ENCODE measurements around the gene EPHA3. TPM values are rescaled to one million over a fixed set of nuclear protein-coding genes. Genes with fewer than 3 reads are reported as not detected.

The EPHA3 gene
- total and polyA plus RNA-seq, 4 donors: 0.44 to 2.7 (median 1.2) TPM

- H3K27ac ChIP-seq (ENCODE audit: low read depth in 1 of 2, low read length in 2 of 2): no peak overlapping the region
- no peaks in the 10 kb centered on the region for H3K36me3 ChIP-seq (ENCODE audit: control insufficient read depth in 4 of 4, insufficient read depth in 3 of 4, low read depth in 1 of 4, low read length in 3 of 4)
- TF ChIP-seq TAF1 (conservative IDR thresholded peaks at IDR 0.05) (no peak), REST (IDR thresholded peaks at IDR 0.05) (no peak), RAD21 (IDR thresholded peaks at IDR 0.05) (no peak), ATF3 (IDR thresholded peaks at IDR 0.05) (no peak), SP1 (IDR thresholded peaks at IDR 0.05) (no peak), NR2F2 (IDR thresholded peaks at IDR 0.05) (no peak), HNF4G (IDR thresholded peaks at IDR 0.05) (no peak), YY1 (IDR thresholded peaks at IDR 0.05) (no peak), GABPA (IDR thresholded peaks at IDR 0.05 in 1 of 2, conservative IDR thresholded peaks at IDR 0.05 in 1 of 2) (no peak)
- TF ChIP-seq, protein P1, sequence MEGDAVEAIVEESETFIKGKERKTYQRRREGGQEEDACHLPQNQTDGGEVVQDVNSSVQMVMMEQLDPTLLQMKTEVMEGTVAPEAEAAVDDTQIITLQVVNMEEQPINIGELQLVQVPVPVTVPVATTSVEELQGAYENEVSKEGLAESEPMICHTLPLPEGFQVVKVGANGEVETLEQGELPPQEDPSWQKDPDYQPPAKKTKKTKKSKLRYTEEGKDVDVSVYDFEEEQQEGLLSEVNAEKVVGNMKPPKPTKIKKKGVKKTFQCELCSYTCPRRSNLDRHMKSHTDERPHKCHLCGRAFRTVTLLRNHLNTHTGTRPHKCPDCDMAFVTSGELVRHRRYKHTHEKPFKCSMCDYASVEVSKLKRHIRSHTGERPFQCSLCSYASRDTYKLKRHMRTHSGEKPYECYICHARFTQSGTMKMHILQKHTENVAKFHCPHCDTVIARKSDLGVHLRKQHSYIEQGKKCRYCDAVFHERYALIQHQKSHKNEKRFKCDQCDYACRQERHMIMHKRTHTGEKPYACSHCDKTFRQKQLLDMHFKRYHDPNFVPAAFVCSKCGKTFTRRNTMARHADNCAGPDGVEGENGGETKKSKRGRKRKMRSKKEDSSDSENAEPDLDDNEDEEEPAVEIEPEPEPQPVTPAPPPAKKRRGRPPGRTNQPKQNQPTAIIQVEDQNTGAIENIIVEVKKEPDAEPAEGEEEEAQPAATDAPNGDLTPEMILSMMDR (IDR thresholded peaks at IDR 0.05; ENCODE audit: low read depth, low read length, missing input control): no peak
- TF ChIP-seq, protein P2, sequence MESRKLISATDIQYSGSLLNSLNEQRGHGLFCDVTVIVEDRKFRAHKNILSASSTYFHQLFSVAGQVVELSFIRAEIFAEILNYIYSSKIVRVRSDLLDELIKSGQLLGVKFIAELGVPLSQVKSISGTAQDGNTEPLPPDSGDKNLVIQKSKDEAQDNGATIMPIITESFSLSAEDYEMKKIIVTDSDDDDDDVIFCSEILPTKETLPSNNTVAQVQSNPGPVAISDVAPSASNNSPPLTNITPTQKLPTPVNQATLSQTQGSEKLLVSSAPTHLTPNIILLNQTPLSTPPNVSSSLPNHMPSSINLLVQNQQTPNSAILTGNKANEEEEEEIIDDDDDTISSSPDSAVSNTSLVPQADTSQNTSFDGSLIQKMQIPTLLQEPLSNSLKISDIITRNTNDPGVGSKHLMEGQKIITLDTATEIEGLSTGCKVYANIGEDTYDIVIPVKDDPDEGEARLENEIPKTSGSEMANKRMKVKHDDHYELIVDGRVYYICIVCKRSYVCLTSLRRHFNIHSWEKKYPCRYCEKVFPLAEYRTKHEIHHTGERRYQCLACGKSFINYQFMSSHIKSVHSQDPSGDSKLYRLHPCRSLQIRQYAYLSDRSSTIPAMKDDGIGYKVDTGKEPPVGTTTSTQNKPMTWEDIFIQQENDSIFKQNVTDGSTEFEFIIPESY (IDR thresholded peaks at IDR 0.05): no peak
- no peak for DNase-seq (ENCODE audit: low spot score)
- H3K9me3 ChIP-seq (ENCODE audit: control insufficient read depth in 4 of 4, low read length in 3 of 4): no peaks in the 10 kb centered on the region
- peak overlapping the region in 1 of 3 donors; percentile 10 for H3K4me3 ChIP-seq (ENCODE audit: low read depth in 1 of 3, low read length in 3 of 3)
- H3K27me3 ChIP-seq (ENCODE audit: control insufficient read depth in 4 of 4, insufficient read depth in 4 of 4, low read length in 3 of 4): peaks cover 0 to 16% (median 6%) of the 10 kb centered on the region in 4 donors
- no peak overlapping the region for H3K9ac ChIP-seq (ENCODE audit: low read depth in 1 of 2, low read length in 2 of 2)
- 23% methylated on average over 5 of the region's 5 CpGs for WGBS
- peaks cover 0 to 11% (median 6%) of the 10 kb centered on the region in 4 donors for H3K4me1 ChIP-seq (ENCODE audit: control insufficient read depth in 4 of 4, insufficient read depth in 4 of 4, low read length in 3 of 4)
These were observed 800 bp downstream of the EPHA3 start for GRCh38 chr3:89108291-89108550.

- Histone ChIP-seq H3K36me3 (ENCODE audit: control insufficient read depth in 4 of 4, insufficient read depth in 3 of 4, low read depth in 1 of 4, low read length in 3 of 4) (no peaks in the 10 kb centered on the region), H3K4me1 (ENCODE audit: control insufficient read depth in 4 of 4, insufficient read depth in 4 of 4, low read length in 3 of 4) (peaks cover 0 to 7% (median 4%) of the 10 kb centered on the region in 4 donors), H3K4me3 (ENCODE audit: low read depth in 1 of 3, low read length in 3 of 3) (no peak overlapping the region), H3K27me3 (ENCODE audit: control insufficient read depth in 4 of 4, insufficient read depth in 4 of 4, low read length in 3 of 4) (peaks cover 0 to 8% (median under 1%) of the 10 kb centered on the region in 4 donors), H3K9ac (ENCODE audit: low read depth in 1 of 2, low read length in 2 of 2) (no peak overlapping the region), H3K27ac (ENCODE audit: low read depth in 1 of 2, low read length in 2 of 2) (no peak overlapping the region), H3K9me3 (ENCODE audit: control insufficient read depth in 4 of 4, low read length in 3 of 4) (no peaks in the 10 kb centered on the region)
- DNase-seq (ENCODE audit: low spot score): no peak
- WGBS: 53% methylated on average over 4 of the region's 4 CpGs
- no peak for TF ChIP-seq REST (IDR thresholded peaks at IDR 0.05)
- TF ChIP-seq, protein P1 (IDR thresholded peaks at IDR 0.05; ENCODE audit: low read depth, low read length, missing input control): no peak
- no peak for TF ChIP-seq RXRA (IDR thresholded peaks at IDR 0.05)
- TF ChIP-seq FOXA2 (IDR thresholded peaks at IDR 0.05): no peak
- TF ChIP-seq JUND (IDR thresholded peaks at IDR 0.05): no peak
- no peak for TF ChIP-seq GABPA (IDR thresholded peaks at IDR 0.05 in 1 of 2, conservative IDR thresholded peaks at IDR 0.05 in 1 of 2)
- TF ChIP-seq SP1 (IDR thresholded peaks at IDR 0.05): no peak
- no peak for TF ChIP-seq NR2F2 (IDR thresholded peaks at IDR 0.05)
- TF ChIP-seq YY1 (IDR thresholded peaks at IDR 0.05): no peak
- no peak for TF ChIP-seq ATF3 (IDR thresholded peaks at IDR 0.05)
These were observed 5.9 kb downstream of the EPHA3 start for GRCh38 chr3:89113344-89113743.

Data from liver (tissue), 9 donors.